Measurements from ENCODE around the gene SIN3B.
"Not testable (repeated sequence)": the region's sequence is repeated elsewhere in the genome, so short reads cannot be mapped to it uniquely, and the experiment has no call there.

Gene SIN3B

DNA sequence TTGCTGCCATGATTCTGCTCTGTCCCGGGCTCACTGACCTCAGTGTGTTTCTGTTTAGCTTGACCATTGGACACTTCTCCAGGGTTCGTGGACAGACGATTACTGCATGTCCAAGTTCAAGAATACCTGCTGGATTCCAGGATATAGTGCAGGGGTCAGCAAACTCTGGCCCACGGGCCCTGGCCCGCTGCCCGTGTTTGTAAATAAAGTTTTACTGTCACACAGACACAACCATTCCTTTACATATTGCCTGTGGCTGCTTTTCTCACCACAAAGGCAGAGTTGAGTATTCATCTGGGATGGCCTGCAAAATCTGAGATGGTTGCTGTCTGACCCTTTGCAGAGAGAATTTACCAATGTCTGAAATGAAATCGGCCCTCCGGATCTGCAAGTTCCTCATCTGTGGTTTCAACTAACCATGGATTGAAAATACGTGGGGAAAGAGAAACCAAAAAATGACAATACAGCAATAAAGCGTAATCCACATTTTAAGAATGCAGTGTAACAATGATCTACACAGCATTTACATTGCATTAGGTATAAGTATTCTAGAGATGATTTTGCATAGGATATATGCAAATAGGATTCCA lies 33.7 kb downstream of the SIN3B start:
- DNase-seq (ENCODE audit: low spot score) = no peak

DNA sequence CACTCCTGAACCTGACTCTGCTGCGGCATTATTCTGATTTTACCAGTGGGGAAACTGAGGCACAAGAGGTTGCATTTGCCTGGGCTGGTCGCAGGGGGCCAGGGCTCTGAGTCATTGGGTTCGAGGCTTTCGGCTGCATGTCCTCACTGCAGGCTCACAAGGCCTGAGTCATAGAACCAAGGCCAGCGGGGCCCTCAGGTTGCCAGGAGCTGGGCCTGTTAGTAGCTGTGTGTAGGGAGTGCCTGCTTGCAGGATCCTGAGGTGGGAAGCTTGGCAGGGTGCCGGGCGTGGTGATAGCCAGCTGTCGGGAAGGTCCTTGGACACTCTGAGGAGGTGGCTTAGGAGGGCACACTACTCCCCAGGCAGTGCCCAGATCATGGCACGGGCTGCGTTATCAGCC lies 38.0 kb downstream of the SIN3B start:
- no peak for DNase-seq (ENCODE audit: low spot score)

DNA sequence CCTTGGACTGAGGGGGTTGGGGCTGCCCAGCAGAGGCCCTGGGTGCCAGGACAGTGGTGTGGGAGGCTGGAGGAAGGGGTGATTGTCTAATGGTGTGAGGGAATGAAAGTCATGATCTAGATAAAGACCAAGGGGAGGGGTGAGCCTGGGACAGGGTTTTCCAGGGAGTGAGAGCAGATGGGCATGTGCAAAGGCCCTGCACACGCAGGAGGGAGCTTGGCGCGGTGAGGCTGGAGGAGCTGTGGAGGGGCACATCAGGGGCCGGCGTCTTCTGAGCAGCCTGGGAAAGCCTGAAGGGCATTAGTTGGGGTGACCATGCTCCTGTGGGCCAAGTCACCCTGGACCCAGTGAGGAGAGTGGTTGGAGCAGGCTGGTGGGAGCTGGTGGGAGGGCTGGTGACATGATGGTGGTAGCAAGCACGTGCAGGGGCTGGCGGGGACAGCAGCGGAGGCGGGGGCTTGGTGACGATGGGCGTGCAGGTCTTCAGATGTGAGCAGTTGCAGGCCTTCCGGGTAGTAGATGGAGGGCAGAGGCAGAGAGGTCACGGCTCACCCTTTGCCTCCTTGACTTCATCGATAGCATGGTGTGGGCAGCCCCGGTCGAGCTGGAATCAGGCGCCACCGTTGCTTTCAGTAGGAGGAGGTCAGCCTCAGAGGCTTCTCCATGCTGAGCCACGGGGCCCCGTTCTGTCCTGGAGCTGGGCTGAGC lies 39.4 kb downstream of the SIN3B start:
- no peak for DNase-seq (ENCODE audit: low spot score)

DNA sequence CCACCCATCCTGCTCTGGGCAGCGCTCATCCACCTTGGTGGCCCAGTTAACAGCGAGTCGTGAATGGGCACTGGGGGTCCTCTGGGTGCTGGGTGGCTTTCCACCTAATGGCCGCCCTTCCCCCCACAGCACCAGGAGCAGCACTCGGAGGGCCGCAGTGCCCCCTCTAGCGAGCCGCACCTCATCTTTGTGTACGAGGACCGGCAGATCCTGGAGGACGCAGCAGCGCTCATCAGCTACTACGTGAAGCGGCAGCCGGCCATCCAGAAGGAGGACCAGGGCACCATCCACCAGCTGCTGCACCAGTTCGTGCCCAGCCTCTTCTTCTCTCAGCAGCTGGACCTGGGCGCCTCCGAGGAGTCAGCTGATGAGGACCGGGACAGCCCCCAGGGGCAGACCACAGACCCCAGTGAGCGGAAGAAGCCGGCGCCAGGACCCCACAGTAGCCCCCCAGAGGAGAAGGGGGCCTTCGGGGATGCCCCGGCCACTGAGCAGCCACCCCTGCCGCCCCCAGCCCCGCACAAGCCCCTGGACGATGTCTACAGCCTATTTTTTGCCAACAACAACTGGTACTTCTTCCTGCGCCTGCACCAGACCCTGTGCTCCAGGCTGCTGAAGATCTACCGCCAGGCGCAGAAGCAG lies 40.3 kb downstream of the SIN3B start:
- no peak for DNase-seq (ENCODE audit: low spot score)

DNA sequence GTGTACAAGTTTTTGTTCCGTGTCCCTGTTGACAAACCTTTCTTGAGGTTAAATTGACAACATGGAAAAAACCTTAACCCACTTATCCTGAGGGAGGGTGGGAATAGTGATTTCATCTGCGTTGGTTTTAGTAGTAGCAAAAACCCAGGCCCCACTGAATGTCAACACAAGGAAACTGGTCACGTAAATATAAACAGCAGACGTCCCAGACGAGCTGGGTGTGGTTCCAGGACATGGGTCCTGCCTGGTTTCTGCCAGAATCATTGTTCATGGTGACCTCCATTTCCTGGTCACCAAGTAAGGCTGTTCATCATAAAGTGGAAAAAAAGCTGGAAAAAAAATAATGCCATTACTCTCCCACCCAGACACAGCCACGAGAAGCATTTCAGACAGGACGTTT lies 42.7 kb downstream of the SIN3B start:
- DNase-seq (ENCODE audit: low spot score) = no peak

DNA sequence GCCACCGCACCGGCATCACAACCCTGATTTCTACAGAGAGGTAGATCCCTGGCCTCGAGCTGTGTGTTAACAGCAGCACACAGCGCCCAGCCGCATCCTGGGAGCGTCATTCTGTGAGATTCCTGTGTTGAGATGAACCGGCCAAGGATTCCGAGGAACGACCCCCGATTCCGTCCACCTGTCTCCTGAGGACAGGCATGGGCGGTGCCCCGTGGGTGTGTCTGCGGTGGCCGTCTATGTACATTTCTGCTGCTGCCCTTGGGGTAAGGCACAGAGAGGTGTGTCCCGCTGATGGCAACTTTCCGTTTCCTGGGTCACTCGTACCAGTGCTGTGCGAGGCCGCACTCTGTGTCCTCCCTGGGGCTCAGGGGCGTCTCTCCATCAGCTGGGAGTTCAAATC lies 43.5 kb downstream of the SIN3B start:
- no peak for DNase-seq (ENCODE audit: low spot score)

DNA sequence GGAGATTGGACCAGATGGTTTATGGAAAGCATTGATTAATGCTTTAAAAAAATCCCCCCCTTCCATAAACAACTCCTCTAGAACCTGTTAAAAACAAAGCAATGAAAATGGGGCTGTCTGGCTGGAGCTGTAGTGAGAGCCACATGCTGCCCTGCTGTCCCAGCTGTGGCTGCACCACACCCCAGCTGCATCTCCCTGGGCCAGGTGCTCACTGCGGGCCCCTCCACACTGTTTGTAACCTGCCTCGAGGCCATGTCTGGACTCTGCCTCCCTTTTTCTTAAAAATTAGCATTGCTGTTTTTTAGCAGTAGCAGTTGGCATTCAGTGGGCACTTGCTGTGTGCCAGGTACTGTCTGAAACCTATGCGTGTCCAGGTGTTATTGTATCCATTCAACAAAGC lies 44.4 kb downstream of the SIN3B start:
- DNase-seq (ENCODE audit: low spot score) = no peak

DNA sequence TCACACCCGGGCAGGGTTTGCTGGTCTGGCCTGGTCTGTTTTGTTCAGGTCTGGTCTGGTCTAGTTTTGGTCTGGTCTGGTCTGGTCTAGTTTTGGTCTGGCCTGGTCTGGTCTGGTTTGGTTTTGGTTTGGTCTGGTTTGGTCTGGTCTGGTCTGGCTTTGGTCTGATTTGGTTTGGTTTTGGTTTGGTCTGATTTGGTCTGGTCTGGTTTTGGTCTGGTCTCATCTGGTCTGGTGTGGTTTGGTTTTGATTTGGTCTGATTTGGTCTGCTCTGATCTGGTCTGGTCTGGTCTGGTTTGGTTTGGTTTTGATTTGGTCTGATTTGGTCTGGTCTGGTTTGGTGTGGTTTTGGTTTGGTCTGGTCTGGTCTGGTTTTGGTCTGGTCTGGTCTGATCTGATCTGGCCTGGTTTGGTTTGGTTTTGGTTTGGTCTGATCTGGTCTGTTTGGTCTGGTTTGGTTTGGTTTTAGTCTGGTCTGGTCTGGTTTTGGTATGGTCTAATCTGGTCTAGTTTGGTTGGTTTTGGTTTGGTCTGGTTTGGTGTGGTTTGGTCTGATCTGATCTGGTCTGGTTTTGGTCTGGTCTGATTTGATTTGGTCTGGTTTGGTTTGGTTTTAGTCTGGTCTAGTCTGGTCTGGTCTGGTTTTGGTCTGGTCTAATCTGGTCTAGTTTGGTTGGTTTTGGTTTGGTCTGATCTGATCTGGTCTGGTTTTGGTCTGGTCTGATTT lies 45.2 kb downstream of the SIN3B start:
- DNase-seq (ENCODE audit: low spot score) = no peak

DNA sequence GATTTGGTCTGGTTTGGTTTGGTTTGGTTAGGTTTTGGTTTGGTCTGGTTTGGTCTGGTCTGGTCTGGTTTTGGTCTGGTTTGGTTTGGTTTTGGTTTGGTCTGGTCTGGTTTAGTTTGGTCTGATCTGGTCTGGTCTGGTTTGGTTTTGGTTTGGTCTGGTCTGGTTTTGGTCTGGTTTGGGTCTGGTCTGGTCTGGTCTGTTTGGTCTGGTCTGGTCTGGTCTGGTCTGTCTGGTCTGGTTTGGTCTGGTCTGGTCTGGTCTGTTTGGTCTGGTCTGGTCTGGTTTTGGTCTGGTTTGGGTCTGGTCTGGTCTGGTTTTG lies 45.7 kb downstream of the SIN3B start:
- not testable (repeated sequence) for DNase-seq (ENCODE audit: low spot score)

DNA sequence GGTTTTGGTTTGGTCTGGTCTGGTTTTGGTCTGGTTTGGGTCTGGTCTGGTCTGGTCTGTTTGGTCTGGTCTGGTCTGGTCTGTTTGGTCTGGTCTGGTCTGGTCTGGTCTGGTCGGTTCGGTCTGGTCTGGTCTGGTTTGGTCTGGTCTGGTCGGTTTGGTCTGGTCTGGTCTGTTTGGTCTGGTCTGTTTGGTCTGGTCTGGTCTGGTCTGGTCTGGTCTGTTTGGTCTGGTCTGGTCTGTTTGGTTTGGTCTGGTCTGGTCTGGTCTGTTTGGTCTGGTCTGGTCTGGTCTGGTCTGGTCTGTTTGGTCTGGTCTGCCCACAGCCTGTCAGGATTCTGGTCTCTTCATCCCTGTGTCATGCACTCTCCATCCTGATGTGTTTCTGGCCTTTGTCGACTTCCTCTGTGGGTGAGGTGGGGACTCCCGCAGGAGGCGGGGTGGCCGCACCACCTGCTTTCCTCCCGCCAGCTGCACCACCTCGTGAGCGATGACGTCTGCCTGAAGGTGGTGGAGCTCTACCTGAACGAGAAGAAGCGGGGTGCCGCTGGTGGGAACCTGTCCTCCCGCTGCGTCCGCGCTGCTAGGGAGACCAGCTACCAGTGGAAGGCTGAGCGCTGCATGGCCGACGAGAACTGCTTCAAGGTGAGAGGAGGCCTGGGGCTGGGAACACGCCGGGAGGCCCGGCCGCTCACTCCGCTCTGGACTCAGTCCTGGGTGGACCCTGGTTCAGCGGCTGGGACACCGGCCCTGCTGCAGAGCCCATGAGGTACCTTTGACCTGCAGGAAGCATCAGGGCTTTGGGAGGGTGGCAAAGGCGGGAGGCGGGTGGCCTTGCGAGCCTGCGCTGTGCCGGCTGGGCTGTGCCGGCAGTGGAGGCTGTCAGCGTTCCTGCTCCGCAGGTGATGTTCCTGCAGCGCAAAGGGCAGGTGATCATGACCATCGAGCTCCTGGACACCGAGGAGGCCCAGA lies 46.7 kb downstream of the SIN3B start:
- no peak for DNase-seq (ENCODE audit: low spot score)

DNA sequence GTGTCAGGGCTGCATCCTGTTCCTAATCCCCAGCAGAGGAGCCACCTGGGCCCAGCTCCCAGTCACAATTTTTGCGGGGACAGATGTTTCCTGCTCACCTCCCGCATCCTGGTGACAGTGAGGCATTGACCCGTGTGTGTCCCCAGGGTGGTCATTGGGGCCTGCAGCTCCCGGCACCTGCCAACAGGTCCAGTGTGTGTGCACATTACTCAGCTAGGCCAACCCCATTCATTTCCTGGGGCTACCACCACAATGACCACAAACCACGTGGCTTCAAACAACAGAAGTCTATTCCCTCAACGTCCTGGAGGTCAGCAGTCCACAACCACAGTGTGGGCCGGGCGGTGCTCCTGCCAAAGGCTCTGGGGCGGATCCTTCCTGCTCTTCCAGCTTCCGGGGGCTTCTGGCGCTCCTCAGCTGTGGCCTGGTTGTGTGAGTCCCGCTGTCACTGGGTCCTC lies 47.7 kb downstream of the SIN3B start:
- no peak for DNase-seq (ENCODE audit: low spot score)

DNA sequence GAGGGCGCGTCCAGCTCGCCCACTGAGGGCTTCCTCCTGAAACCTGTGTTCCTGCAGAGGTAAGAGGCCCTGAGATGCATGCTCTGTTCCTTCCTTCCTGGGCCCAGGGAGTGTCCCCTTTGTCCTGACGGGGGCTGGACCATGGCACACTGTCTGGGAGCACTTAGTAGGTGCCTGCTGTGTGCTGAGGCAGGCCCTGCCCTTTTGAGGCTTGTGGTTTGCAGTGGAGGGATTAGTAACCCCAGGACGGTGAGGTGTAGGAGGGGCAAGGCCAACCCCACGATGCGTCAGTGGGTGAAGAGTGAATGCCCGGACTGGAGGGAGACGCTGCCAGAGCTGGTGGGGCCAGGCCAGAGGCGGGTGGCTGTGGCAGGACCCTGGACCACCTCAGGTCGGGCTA lies 48.4 kb downstream of the SIN3B start:
- no peak for DNase-seq (ENCODE audit: low spot score)

DNA sequence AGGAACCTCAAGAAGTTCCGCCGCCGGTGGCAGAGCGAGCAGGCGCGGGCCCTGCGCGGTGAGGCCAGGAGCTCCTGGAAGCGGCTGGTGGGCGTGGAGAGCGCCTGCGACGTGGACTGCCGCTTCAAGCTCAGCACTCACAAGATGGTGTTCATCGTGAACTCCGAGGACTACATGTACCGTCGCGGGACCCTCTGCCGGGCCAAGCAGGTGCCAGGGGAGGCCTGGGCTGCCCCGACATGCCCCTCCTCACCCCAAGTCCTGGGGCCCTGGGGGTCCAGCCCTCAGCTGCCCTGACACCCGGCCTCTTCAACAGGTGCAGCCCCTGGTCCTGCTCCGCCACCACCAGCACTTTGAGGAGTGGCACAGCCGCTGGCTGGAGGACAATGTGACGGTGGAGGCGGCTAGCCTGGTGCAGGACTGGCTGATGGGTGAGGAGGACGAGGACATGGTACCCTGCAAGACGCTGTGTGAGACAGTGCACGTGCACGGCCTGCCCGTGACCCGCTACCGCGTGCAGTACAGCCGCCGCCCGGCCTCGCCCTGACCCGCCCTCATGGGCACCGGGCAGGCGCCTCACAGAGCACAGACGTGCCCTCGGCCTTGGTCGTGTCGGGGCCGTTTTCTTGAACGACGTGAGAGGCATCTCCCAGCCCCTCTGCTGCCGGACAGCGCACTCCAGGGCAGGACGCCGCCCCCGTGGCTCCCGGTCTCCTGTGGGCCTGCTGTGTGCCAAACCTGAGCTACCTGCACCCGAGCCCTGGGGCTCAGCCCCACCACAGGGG lies 49.2 kb downstream of the SIN3B start:
- no peak for DNase-seq (ENCODE audit: low spot score)

DNA sequence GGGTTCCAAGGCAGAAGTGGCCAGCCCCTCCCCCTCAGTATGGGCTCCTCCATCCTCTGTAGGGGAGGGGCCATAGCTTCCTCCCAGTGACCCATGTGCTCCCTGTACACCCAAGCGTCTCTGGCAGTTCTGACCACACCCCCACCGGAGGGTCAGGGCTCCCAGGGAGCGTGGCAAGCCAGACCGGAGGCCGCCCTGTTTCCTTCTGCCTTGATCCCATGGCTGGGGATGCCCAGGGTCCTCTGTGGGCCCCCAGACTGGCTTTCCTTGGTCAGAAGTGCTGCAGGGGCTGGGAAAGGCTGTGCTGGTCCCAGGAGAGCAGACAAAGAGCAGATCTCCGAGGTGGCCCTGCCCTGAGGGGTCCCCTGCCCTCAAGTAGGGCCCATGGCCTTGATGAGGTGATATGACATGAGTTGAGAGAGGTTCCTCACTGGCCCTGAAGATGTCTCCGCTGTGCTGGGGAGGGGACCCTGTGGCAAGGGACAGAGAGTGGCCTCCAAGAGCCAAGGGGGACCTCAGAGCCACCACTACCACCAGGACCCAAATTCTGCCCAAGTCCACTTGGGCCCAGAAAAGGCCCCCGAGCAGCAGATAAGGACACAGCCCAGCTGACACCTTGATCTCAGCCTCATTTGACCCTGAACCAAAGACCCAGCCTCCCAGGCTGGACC lies 51.8 kb downstream of the SIN3B start:
- no peak for DNase-seq (ENCODE audit: low spot score)

DNA sequence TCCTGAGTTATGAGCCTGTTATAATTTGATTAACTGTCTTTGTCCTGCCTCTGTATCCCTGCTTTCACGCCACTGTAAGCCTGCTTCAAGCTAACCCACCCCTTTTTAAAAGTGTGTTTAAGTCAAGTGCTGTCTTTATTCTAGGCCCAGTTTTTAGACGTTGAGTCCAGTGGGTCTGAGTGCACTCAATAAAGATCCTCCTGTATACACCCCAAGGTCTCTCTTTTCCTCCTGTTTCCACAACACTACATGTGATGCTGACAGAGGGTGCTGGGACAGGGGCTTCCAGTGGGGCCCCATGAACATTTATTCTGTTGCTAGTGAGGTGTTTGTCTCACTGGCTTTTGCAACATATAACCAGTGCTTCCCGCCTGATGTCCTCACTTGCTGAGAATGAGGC lies 52.9 kb downstream of the SIN3B start:
- no peak for DNase-seq (ENCODE audit: low spot score)

DNA sequence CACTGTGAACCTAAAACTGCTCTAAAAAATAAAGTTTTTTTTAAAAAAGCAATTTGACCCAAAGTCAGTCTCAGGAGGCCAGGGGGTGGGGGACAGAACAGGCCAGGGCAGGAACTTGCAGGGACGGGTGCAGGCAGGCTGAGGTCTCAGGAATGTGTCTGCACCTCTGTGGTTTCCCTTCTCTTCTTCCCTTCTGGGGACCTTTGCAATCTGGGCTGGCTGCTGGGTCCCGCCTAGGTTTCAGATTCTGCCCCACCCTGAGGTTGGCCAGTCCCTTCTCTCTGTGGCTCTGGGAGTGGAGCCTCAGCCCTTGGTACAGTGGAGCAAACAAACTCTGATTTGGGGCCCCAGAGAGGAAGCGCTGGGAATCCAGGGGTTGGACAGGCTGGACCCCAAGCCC lies 54.3 kb downstream of the SIN3B start:
- DNase-seq (ENCODE audit: low spot score) = no peak

DNA sequence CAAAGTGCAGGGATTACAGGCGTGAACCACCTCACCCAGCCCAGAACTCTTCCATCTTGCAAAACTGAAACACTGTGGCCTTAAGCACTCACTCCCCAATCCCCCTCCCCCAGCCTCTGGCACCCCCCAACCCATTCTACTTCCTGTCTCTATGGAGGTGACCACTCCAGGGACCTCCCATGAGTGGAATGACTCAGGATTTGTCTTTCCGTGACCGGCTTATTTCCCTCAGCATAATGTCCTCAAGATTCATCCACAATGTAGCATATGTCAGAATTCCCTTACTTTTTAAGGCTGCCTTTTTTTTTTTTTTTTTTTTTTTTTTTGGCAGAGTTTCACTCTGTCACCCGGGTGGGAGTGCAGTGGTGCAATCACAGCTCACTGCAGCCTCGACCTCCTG lies 56.0 kb downstream of the SIN3B start:
- no peak for DNase-seq (ENCODE audit: low spot score)

DNA sequence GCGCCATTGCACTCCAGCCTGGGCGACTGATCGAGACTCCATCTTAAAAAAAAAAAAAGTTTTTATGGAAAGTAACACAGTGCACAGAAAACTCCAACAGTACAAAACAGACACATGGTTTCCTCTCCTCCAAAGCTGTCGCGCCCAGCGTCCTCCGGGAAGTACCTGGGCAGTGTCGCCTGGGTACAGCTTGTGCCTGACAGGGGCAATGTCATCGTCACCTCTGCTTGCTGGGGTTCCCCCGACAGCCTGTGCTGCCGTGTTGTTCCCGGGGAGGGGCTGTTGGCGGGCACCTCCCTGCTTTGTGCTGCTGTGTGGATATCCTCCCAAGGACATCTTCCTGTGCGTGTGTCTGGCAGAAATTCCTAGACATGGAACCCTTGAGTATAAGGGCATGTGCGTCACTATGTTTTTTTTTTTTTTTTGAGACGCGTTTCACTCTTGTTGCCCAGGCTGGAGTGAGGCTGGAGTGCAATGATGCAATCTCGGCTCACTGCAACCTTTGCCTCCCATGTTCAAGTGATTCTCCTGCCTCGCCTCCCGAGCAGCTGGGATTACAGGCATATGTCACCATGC lies 57.2 kb downstream of the SIN3B start:
- no peak for DNase-seq (ENCODE audit: low spot score)

DNA sequence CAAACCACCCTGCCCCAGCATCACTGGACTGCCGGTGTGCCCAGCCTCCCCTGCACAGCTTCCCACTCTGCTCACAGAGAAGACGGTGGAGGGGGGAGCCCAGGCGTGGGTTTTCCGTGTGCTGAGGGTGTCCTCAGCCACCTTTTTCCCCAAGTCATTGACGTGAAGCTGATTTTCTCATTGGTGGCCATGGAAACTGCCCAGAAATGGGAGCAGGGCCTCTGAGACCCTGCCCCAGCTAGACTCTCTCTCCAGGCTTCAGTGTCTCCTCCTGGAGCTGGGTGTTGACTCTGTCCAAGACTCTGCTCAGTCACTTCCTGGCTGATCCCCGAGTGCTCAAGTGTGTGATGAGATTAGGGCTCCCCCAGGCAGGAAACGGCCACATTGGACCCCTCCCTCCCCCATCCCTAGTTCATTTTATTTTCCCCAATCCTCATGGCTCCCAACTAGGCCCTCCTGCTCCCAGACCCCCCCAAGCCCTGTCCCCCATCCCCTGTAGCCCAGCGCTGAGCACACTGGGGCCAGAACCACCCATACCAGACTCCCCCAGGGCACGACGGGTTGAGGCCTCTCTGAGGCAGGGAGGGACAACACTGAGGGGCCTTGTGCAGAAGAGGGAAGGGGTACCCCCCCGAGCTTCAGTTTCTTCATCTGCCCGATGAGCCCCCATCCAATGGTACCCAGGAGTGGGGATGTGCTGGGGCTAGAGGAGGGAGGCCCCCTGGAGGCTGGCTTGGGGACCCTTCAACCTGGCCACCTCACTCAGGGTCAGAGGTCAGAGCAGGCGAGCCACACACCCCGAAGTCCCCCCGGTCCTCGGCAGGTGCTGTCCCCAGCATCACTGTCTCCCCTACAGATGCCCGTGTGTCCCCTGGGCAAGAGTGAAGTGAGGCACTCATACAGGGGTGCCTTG lies 58.4 kb downstream of the SIN3B start:
- no peak for DNase-seq (ENCODE audit: low spot score)

Measured in SK-N-DZ (cell line).